Osteocyte (in vitro differentiated cells): Measurements from ENCODE around the gene CRHBP. TPM values are rescaled to one million over a fixed set of nuclear protein-coding genes. Genes with fewer than 3 reads are reported as not detected.
"Not testable (repeated sequence)": the region's sequence is repeated elsewhere in the genome, so short reads cannot be mapped to it uniquely, and the experiment has no call there.

Experiments
- DNase-seq: peaks from one replicate; pipeline ENCODE4 v3.0.0; 2021; ENCODE audit warnings: mixed read lengths; ENCODE audit not compliant: unreplicated experiment; ENCODE audit errors: extremely low spot score
- H3K27ac Mint-ChIP-seq: one replicate; pipeline ENCODE4 v1.8.0; 2021; ENCODE audit warnings: mild to moderate bottlenecking, mixed read lengths; ENCODE audit not compliant: unreplicated experiment
- H3K27me3 Mint-ChIP-seq: one replicate; pipeline ENCODE4 v1.8.0; 2021; ENCODE audit warnings: mixed read lengths; ENCODE audit not compliant: unreplicated experiment
- H3K36me3 Mint-ChIP-seq: one replicate; pipeline ENCODE4 v1.8.0; 2021; ENCODE audit warnings: mixed read lengths; ENCODE audit not compliant: unreplicated experiment
- H3K4me1 Mint-ChIP-seq: one replicate; pipeline ENCODE4 v1.8.0; 2021; ENCODE audit warnings: mixed read lengths; ENCODE audit not compliant: unreplicated experiment
- H3K4me3 Mint-ChIP-seq: one replicate; pipeline ENCODE4 v1.8.0; 2021; ENCODE audit warnings: mild to moderate bottlenecking, moderate library complexity, mixed read lengths; ENCODE audit not compliant: unreplicated experiment
- H3K9me3 Mint-ChIP-seq: one replicate; pipeline ENCODE4 v1.8.0; 2021; ENCODE audit warnings: mixed read lengths; ENCODE audit not compliant: unreplicated experiment
- CTCF ChIP-seq: fragments of 200-600 bp; sonication (generic); IDR thresholded peaks from 2 replicates; pipeline ENCODE4 v1.5.0; 2021; ENCODE audit warnings: antibody characterized with exemption, mild to moderate bottlenecking, moderate library complexity
- total RNA-seq: library from RNA; stranded (reverse); gene quantifications from 2 replicates; pipeline ENCODE4 v1.2.1, GENCODE V29; 2021

The CRHBP gene
- total RNA-seq, 1 donor from 2014 or later: 9.6 TPM

GRCh38 chr5:76941000-76941399 is 11.8 kb upstream of the CRHBP start:
- DNase-seq: peak; percentile 23
- Mint-ChIP-seq H3K9me3 (no peaks in the 10 kb centered on the region), H3K27me3 (no peaks in the 10 kb centered on the region), H3K4me1 (peaks cover 44% of the 10 kb centered on the region), H3K4me3 (no peak overlapping the region), H3K27ac (peak overlapping the region; percentile 12), H3K36me3 (no peaks in the 10 kb centered on the region)
- no peak for TF ChIP-seq CTCF

- no peaks in the 10 kb centered on the region for H3K9me3 Mint-ChIP-seq
- DNase-seq: no peak
- H3K27me3 Mint-ChIP-seq: no peaks in the 10 kb centered on the region
- H3K4me3 Mint-ChIP-seq: no peak overlapping the region
- H3K27ac Mint-ChIP-seq: no peak overlapping the region
- peaks cover 44% of the 10 kb centered on the region for H3K4me1 Mint-ChIP-seq
- no peak for TF ChIP-seq CTCF
- H3K36me3 Mint-ChIP-seq: no peaks in the 10 kb centered on the region
These were observed 11.4 kb upstream of the CRHBP start for GRCh38 chr5:76941442-76941841.

GRCh38 chr5:76942581-76942980 is 10.3 kb upstream of the CRHBP start:
- no peak for TF ChIP-seq CTCF
- H3K36me3 Mint-ChIP-seq: no peaks in the 10 kb centered on the region
- no peak for DNase-seq
- H3K27ac Mint-ChIP-seq: peak overlapping the region; percentile 75
- no peaks in the 10 kb centered on the region for H3K27me3 Mint-ChIP-seq
- no peak overlapping the region for H3K4me3 Mint-ChIP-seq
- no peaks in the 10 kb centered on the region for H3K9me3 Mint-ChIP-seq
- peaks cover 44% of the 10 kb centered on the region for H3K4me1 Mint-ChIP-seq

GRCh38 chr5:76943006-76943405 is 9.8 kb upstream of the CRHBP start:
- Mint-ChIP-seq H3K9me3 (no peaks in the 10 kb centered on the region), H3K27me3 (no peaks in the 10 kb centered on the region), H3K27ac (peak overlapping the region; percentile 75), H3K4me3 (no peak overlapping the region), H3K4me1 (peaks cover 43% of the 10 kb centered on the region), H3K36me3 (no peaks in the 10 kb centered on the region)
- peak; percentile 57 for DNase-seq
- TF ChIP-seq CTCF: no peak

GRCh38 chr5:76944638-76945037 is 8.2 kb upstream of the CRHBP start:
- Mint-ChIP-seq H3K4me3 (no peak overlapping the region), H3K4me1 (peaks cover 39% of the 10 kb centered on the region), H3K9me3 (no peaks in the 10 kb centered on the region), H3K27me3 (no peaks in the 10 kb centered on the region), H3K27ac (no peak overlapping the region), H3K36me3 (no peaks in the 10 kb centered on the region)
- no peak for TF ChIP-seq CTCF
- DNase-seq: no peak

GRCh38 chr5:76945238-76945637 is 7.6 kb upstream of the CRHBP start:
- not testable (repeated sequence) for H3K4me3 Mint-ChIP-seq, H3K9me3 Mint-ChIP-seq, H3K36me3 Mint-ChIP-seq, H3K27ac Mint-ChIP-seq, H3K27me3 Mint-ChIP-seq
- DNase-seq: peak; percentile 53
- peaks cover 39% of the 10 kb centered on the region for H3K4me1 Mint-ChIP-seq
